HepG2 (cell line): ENCODE data around the gene GPR42. TPM values are rescaled to one million over a fixed set of nuclear protein-coding genes. Genes with fewer than 3 reads are reported as not detected.

Experiments
- ATAC-seq: fragments of 200-7000 bp; cut with Tn5 transposase; 3 replicates; pipeline ENCODE4 v1.9.1; 2020; ENCODE audit warnings: mild to moderate bottlenecking, moderate library complexity
- BruUV-seq: library from RNA; stranded (reverse); fragments of 400-500 nt; replicated peaks from 2 replicates; lab custom pipeline; 2021; lab: Mats Ljungman, UMichigan
- CTCF ChIA-PET: fragments of 300-600 bp; formaldehyde crosslinking; extraction: SDS; loops from one replicate; lab custom pipeline; 2021; ENCODE audit warnings: low total read pairs, inconsistent platforms, low intra/inter-chr PET ratio; lab: Yijun Ruan, JAX
- POLR2A ChIA-PET: fragments of 350-600 bp; sonication (Branson Sonifier 250); formaldehyde crosslinking; loops from one replicate; lab custom pipeline; 2020; ENCODE audit warnings: antibody characterized with exemption, inconsistent platforms; lab: Yijun Ruan, JAX
- DNase-seq: peaks from one replicate; pipeline ENCODE4 v3.0.0-alpha.2; 2015; ENCODE audit warnings: low spot score
- FAIRE-seq: peaks from 3 replicates; lab custom pipeline; 2011; peaks lifted over from hg19 to GRCh38; lab: Jason Lieb, UNC
- H2AFZ ChIP-seq: one replicate; pipeline ENCODE4 v1.6.1; 2011; ENCODE audit warnings: low read length, inconsistent platforms
- H3K27ac ChIP-seq: fragments of 300-600 bp; 3 replicates; pipeline ENCODE4 v1.8.0; 2011; ENCODE audit warnings: mixed run types, mild to moderate bottlenecking, mixed read lengths, low read length, inconsistent platforms; ENCODE audit not compliant: insufficient read depth; ENCODE audit errors: extremely low read length
- H3K27me3 ChIP-seq, 2 experiments: fragments of 200-600 bp in 1 of 2; 2 replicates in 1 of 2; 3 replicates in 1 of 2; pipeline versions ENCODE4 v1.6.0 to v1.8.0; 2011; ENCODE audit warnings: low read length in 2 of 2, mild to moderate bottlenecking in 2 of 2, moderate library complexity in 2 of 2, inconsistent platforms in 1 of 2; ENCODE audit not compliant: insufficient read depth in 2 of 2, control insufficient read depth in 1 of 2
- H3K36me3 ChIP-seq, 2 experiments: fragments of 200-600 bp in 1 of 2; replicated peaks in 1 of 2; 2 replicates in 1 of 2; 3 replicates in 1 of 2; pipeline versions ENCODE4 v1.5.1 to v1.8.0; 2011; ENCODE audit warnings: low read length in 2 of 2, inconsistent platforms in 1 of 2; ENCODE audit not compliant: insufficient read depth in 2 of 2, control insufficient read depth in 1 of 2
- H3K4me1 ChIP-seq: 2 replicates; pipeline ENCODE4 v1.5.1; 2012; ENCODE audit warnings: low read length, inconsistent platforms; ENCODE audit not compliant: insufficient read depth
- H3K4me2 ChIP-seq: 2 replicates; pipeline ENCODE4 v1.6.0; 2011; ENCODE audit warnings: low read depth, low read length, inconsistent platforms
- H3K4me3 ChIP-seq, 3 experiments: fragments of 200-600 bp in 1 of 3; sonication (generic), shearing (Covaris generic) in 1 of 3; replicated peaks in 1 of 3; 2 replicates each; pipeline ENCODE4 v1.5.1; 2011 to 2016; ENCODE audit warnings: low read length in 3 of 3, inconsistent platforms in 2 of 3, low read depth in 2 of 3, mild to moderate bottlenecking in 2 of 3, control low read depth in 1 of 3, mixed read lengths in 1 of 3; ENCODE audit not compliant: insufficient read depth in 1 of 3
- H3K79me2 ChIP-seq: one replicate; pipeline ENCODE4 v1.6.1; 2011; ENCODE audit warnings: low read length, inconsistent platforms; ENCODE audit not compliant: insufficient read depth
- H3K9ac ChIP-seq: 2 replicates; pipeline ENCODE4 v1.6.0; 2011; ENCODE audit warnings: mild to moderate bottlenecking, low read depth, low read length, inconsistent platforms; ENCODE audit not compliant: insufficient read depth
- H3K9me3 ChIP-seq: 2 replicates; pipeline ENCODE4 v1.5.1; 2012; ENCODE audit warnings: mild to moderate bottlenecking, low read length
- H4K20me1 ChIP-seq: 2 replicates; pipeline ENCODE4 v1.6.0; 2011; ENCODE audit warnings: inconsistent platforms, mild to moderate bottlenecking, low read length, moderate library complexity; ENCODE audit not compliant: insufficient read depth
- CBX1 ChIP-seq: IDR thresholded peaks from one replicate; pipeline ENCODE4 v1.6.1; 2016; ENCODE audit warnings: antibody characterized with exemption, low read depth
- GABPA ChIP-seq, 2 experiments: IDR thresholded peaks; 2 replicates each; pipeline ENCODE4 v1.6.1; 2011 to 2016; ENCODE audit warnings: low read depth in 2 of 2, low read length in 1 of 2, missing biosample characterization in 1 of 2, missing genetic modification characterization in 1 of 2
- HDAC2 ChIP-seq: sonication (generic); formaldehyde crosslinking; IDR thresholded peaks from 2 replicates; pipeline ENCODE4 v1.4.0; 2020; ENCODE audit warnings: missing genetic modification reagents
- HES4 ChIP-seq: sonication (generic); formaldehyde crosslinking; IDR thresholded peaks from 2 replicates; pipeline ENCODE4 v1.9.0; 2021; ENCODE audit warnings: mild to moderate bottlenecking, missing genetic modification reagents, borderline replicate concordance
- ZKSCAN8 ChIP-seq: IDR thresholded peaks from 2 replicates; pipeline ENCODE4 v1.6.1; 2016; ENCODE audit warnings: borderline replicate concordance, missing genetic modification reagents, missing compliant biosample characterization
- ZNF101 ChIP-seq: sonication (generic); formaldehyde crosslinking; IDR thresholded peaks from 2 replicates; pipeline ENCODE4 v1.4.0; 2020; ENCODE audit warnings: mild to moderate bottlenecking, low read depth, missing genetic modification reagents, borderline replicate concordance
- ZNF567 ChIP-seq: sonication (generic); formaldehyde crosslinking; IDR thresholded peaks from 2 replicates; pipeline ENCODE4 v1.8.1; 2023; ENCODE audit warnings: mild to moderate bottlenecking, missing genetic modification reagents, borderline replicate concordance
- ZNF878 ChIP-seq: sonication (generic); formaldehyde crosslinking; IDR thresholded peaks from 2 replicates; pipeline ENCODE4 v1.8.1; 2023; ENCODE audit warnings: mild to moderate bottlenecking, missing genetic modification reagents, moderate library complexity
- WGBS: methylation state at CpG from one replicate; pipeline ENCODE4 v1.1.6; 2017; ENCODE audit warnings: low lambda C conversion rate; 5-methylcytosine and 5-hydroxymethylcytosine counted together
- in situ Hi-C: cut with HindIII; loops from 2 replicates; pipeline ENCODE4 v1.10.0; 2017; ENCODE audit warnings: low pct_unique_long_range_greater_than_20kb; ENCODE audit not compliant: extremely low pct_ligation_motif_present
- intact Hi-C: fragments of 100-400 bp; cut with micrococcal nuclease; formaldehyde crosslinking; loops from one replicate; pipeline ENCODE4 v1.10.0; 2022; ENCODE audit not compliant: unreplicated experiment
- polyA plus RNA-seq, 8 experiments: library from polyadenylated mRNA; depleted of rRNA in 3 of 8; stranded (reverse) in 7 of 8; unstranded in 1 of 8; fragments of >200 nt; fragmentation: Illumina TruSeq in 4 of 8; extraction: Trizol in 4 of 8; gene quantifications; 2 replicates each; pipeline versions ENCODE4 v1.2.1 to v1.2.3, GENCODE V29; 2011 to 2016; ENCODE audit warnings: low read depth in 4 of 8, missing spikeins in 1 of 8, mixed read lengths in 1 of 8; ENCODE audit not compliant: insufficient read depth in 1 of 8
- total RNA-seq, 5 experiments: library from RNA; depleted of rRNA; stranded (reverse); fragments of >200 nt; fragmentation: Illumina TruSeq; extraction: Trizol; gene quantifications; 2 replicates each; pipeline ENCODE4 v1.2.3, GENCODE V29; 2016; ENCODE audit warnings: low read depth in 1 of 5
- TF ChIP-seq, protein P1 (sequence below): sonication (generic); formaldehyde crosslinking; IDR thresholded peaks from 2 replicates; pipeline ENCODE4 v1.5.0; 2020; ENCODE audit warnings: missing genetic modification reagents
- TF ChIP-seq, protein P2 (sequence below): sonication (generic); formaldehyde crosslinking; IDR thresholded peaks from 2 replicates; pipeline ENCODE4 v1.5.0; 2020; ENCODE audit warnings: missing genetic modification reagents
- TF ChIP-seq, protein P3 (sequence below): sonication (generic); formaldehyde crosslinking; IDR thresholded peaks from 2 replicates; pipeline ENCODE4 v1.5.0; 2020; ENCODE audit warnings: mild to moderate bottlenecking, missing genetic modification reagents
- TF ChIP-seq, protein P4 (sequence below): sonication (generic); formaldehyde crosslinking; IDR thresholded peaks from 2 replicates; pipeline ENCODE4 v1.4.0; 2020; ENCODE audit warnings: missing genetic modification reagents
- TF ChIP-seq, protein P5 (sequence below): IDR thresholded peaks from 2 replicates; pipeline ENCODE4 v1.6.1; 2016; ENCODE audit warnings: missing compliant biosample characterization, missing genetic modification reagents, borderline replicate concordance

The GPR42 gene
- total and polyA plus RNA-seq, 2 of the 13 experiments (the other 11 are each of a cell fraction or from before 2014, with no cell fraction given), result not detected

DNA sequence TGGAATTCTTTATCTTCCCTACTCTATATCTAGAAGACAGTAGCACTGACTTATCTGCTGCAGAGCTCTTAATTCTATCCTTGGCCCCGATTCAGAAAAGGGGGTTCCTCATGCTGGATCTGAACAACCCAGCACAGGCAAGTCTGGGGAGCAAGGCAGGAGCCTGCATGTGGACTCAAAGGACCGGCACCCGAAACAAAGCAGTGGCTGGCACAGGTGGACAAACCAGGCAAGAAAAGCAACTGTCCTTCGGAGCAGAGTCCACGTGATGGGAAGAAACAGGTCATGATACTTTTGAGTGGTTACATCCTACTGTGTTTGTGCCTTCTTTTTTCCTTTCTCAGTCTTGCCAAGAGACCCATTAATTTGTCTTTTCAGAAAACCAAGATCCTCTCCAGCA lies 38.3 kb downstream of the GPR42 start (continued):
- TF ChIP-seq ZNF567 (CRISPR knock-in tag) (no peak), ZNF101 (CRISPR knock-in tag) (no peak), ZNF878 (CRISPR knock-in tag) (no peak), HDAC2 (CRISPR knock-in tag) (no peak), HES4 (CRISPR knock-in tag) (no peak), CBX1 (no peak)
- TF ChIP-seq, protein P1, sequence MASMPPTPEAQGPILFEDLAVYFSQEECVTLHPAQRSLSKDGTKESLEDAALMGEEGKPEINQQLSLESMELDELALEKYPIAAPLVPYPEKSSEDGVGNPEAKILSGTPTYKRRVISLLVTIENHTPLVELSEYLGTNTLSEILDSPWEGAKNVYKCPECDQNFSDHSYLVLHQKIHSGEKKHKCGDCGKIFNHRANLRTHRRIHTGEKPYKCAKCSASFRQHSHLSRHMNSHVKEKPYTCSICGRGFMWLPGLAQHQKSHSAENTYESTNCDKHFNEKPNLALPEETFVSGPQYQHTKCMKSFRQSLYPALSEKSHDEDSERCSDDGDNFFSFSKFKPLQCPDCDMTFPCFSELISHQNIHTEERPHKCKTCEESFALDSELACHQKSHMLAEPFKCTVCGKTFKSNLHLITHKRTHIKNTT, result no peak
- TF ChIP-seq, protein P2, sequence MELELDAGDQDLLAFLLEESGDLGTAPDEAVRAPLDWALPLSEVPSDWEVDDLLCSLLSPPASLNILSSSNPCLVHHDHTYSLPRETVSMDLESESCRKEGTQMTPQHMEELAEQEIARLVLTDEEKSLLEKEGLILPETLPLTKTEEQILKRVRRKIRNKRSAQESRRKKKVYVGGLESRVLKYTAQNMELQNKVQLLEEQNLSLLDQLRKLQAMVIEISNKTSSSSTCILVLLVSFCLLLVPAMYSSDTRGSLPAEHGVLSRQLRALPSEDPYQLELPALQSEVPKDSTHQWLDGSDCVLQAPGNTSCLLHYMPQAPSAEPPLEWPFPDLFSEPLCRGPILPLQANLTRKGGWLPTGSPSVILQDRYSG (CRISPR knock-in tag), result no peak
- TF ChIP-seq, all 625 proteins: peak for 0

DNA sequence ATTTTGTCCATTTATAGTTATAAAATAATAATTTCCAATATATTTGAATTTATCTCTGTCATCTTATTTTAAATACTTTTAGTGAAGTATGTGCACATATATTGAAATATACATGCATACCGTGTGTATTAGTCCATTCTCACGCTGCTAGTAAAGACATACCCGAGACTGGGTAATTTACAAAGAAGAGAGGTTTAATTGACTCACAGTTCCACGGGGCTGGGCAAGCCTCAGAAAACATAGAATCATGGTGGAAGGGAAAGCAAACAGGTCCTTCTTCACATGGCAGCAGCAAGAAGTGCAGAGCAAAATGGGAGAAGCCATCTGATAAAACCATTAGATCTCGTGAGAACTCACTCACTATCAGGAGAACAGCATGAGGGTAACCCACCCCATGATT lies 39.6 kb downstream of the GPR42 start:
- in situ Hi-C loops, result no loop called here
- TF ChIP-seq, protein P3, sequence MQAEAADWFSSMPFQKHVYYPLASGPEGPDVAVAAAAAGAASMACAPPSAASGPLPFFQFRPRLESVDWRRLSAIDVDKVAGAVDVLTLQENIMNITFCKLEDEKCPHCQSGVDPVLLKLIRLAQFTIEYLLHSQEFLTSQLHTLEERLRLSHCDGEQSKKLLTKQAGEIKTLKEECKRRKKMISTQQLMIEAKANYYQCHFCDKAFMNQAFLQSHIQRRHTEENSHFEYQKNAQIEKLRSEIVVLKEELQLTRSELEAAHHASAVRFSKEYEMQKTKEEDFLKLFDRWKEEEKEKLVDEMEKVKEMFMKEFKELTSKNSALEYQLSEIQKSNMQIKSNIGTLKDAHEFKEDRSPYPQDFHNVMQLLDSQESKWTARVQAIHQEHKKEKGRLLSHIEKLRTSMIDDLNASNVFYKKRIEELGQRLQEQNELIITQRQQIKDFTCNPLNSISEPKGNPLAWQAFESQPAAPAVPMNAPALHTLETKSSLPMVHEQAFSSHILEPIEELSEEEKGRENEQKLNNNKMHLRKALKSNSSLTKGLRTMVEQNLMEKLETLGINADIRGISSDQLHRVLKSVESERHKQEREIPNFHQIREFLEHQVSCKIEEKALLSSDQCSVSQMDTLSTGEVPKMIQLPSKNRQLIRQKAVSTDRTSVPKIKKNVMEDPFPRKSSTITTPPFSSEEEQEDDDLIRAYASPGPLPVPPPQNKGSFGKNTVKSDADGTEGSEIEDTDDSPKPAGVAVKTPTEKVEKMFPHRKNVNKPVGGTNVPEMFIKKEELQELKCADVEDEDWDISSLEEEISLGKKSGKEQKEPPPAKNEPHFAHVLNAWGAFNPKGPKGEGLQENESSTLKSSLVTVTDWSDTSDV (CRISPR knock-in tag), result no peak
- TF ChIP-seq, protein P4, sequence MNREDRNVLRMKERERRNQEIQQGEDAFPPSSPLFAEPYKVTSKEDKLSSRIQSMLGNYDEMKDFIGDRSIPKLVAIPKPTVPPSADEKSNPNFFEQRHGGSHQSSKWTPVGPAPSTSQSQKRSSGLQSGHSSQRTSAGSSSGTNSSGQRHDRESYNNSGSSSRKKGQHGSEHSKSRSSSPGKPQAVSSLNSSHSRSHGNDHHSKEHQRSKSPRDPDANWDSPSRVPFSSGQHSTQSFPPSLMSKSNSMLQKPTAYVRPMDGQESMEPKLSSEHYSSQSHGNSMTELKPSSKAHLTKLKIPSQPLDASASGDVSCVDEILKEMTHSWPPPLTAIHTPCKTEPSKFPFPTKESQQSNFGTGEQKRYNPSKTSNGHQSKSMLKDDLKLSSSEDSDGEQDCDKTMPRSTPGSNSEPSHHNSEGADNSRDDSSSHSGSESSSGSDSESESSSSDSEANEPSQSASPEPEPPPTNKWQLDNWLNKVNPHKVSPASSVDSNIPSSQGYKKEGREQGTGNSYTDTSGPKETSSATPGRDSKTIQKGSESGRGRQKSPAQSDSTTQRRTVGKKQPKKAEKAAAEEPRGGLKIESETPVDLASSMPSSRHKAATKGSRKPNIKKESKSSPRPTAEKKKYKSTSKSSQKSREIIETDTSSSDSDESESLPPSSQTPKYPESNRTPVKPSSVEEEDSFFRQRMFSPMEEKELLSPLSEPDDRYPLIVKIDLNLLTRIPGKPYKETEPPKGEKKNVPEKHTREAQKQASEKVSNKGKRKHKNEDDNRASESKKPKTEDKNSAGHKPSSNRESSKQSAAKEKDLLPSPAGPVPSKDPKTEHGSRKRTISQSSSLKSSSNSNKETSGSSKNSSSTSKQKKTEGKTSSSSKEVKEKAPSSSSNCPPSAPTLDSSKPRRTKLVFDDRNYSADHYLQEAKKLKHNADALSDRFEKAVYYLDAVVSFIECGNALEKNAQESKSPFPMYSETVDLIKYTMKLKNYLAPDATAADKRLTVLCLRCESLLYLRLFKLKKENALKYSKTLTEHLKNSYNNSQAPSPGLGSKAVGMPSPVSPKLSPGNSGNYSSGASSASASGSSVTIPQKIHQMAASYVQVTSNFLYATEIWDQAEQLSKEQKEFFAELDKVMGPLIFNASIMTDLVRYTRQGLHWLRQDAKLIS (CRISPR knock-in tag), result no peak
- TF ChIP-seq ZKSCAN8 (CRISPR knock-in tag) (no peak), GABPA (IDR thresholded peaks at IDR 0.05; ENCODE audit: low read depth, low read length) (no peak), GABPA (CRISPR knock-in tag; IDR thresholded peaks at IDR 0.05; ENCODE audit: low read depth) (no peak)
- TF ChIP-seq, protein P5, sequence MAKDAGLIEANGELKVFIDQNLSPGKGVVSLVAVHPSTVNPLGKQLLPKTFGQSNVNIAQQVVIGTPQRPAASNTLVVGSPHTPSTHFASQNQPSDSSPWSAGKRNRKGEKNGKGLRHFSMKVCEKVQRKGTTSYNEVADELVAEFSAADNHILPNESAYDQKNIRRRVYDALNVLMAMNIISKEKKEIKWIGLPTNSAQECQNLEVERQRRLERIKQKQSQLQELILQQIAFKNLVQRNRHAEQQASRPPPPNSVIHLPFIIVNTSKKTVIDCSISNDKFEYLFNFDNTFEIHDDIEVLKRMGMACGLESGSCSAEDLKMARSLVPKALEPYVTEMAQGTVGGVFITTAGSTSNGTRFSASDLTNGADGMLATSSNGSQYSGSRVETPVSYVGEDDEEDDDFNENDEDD, result no peak

More for the DNA sequence above, 39.6 kb downstream of the GPR42 start:
- Histone ChIP-seq H3K27ac (no peak overlapping the region), H3K9ac (no peak overlapping the region), H3K36me3 (no peaks in the 10 kb centered on the region), H3K4me3 (no peak overlapping the region), H4K20me1 (no peaks in the 10 kb centered on the region), H3K9me3 (no peaks in the 10 kb centered on the region), H2AFZ (no peak overlapping the region), H3K27me3 (peaks cover 1 to 23% of the 10 kb centered on the region in 2 experiments; a peak in 3 of 5 replicates), H3K4me2 (no peak overlapping the region), H3K79me2 (no peaks in the 10 kb centered on the region), H3K4me1 (peaks cover 8% of the 10 kb centered on the region)
- intact Hi-C loops, result no loop called here
- CTCF ChIA-PET, result no interaction called here
- POLR2A ChIA-PET, result no interaction called here
- 20% methylated on average over 5 of the region's 5 CpGs for WGBS
- no TSS peak for BruUV-seq
- DNase-seq (no peak), FAIRE-seq (no peak), ATAC-seq (no peak)
